RWPE1 (cell line): ENCODE data around the gene SMARCD3.

ENCODE experiments used
- CTCF ChIA-PET: fragments of 350-600 bp; sonication (Branson Sonifier 250); formaldehyde crosslinking; extraction: SDS; loops from one replicate; lab custom pipeline; 2021; lab: Yijun Ruan, JAX
- POLR2A ChIA-PET: fragments of 400-600 bp; formaldehyde crosslinking; extraction: SDS; loops from one replicate; lab custom pipeline; 2020; ENCODE audit warnings: antibody characterized with exemption; ENCODE audit not compliant: low non-redundant PET; lab: Yijun Ruan, JAX
- DNase-seq: peaks from one replicate; pipeline ENCODE4 v3.0.0; 2012; ENCODE audit warnings: low spot score
- H3K27ac ChIP-seq: fragments of 450-650 bp; 2 replicates; pipeline ENCODE4 v1.5.1; 2017
- CTCF ChIP-seq: fragments of 450-650 bp; conservative IDR thresholded peaks from 2 replicates; pipeline ENCODE4 v1.5.1; 2017; ENCODE audit warnings: low read depth, mild to moderate bottlenecking

Gene SMARCD3

DNA sequence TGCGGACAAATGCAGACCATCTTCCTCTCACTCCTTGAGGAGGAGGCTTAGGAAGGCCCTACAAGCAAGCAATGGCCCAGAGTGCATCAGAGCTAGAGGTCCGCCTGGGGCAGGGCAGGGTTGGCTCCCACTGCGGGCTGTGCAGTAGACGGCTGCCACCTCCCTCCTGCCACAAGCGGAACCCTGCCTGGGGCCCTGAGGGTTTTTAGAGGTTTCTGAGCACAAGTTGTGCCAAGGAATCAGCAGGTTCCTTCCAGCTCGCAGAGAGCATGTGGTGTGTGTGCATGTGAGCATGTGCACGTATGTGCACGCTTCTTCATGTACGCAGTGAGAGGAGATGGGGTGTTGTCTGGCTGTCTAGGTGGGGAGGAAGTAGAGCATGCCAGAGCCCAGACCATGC, 25.9 kb upstream of the SMARCD3 start:
- POLR2A ChIA-PET = no interaction called here
- DNase-seq = no peak
- TF ChIP-seq CTCF = no peak
- H3K27ac ChIP-seq = no peak overlapping the region
- CTCF ChIA-PET = no interaction called here

- CTCF ChIA-PET = no interaction called here
- POLR2A ChIA-PET = no interaction called here
- no peak overlapping the region for H3K27ac ChIP-seq
- TF ChIP-seq CTCF = no peak
- no peak for DNase-seq
Observed at GRCh38 chr7:151273651-151274390, 25.3 kb upstream of the SMARCD3 start.

GRCh38 chr7:151272877-151273276, 24.4 kb upstream of the SMARCD3 start:
- TF ChIP-seq CTCF = no peak
- DNase-seq = no peak
- CTCF ChIA-PET = no interaction called here
- no peak overlapping the region for H3K27ac ChIP-seq
- POLR2A ChIA-PET = no interaction called here

DNA sequence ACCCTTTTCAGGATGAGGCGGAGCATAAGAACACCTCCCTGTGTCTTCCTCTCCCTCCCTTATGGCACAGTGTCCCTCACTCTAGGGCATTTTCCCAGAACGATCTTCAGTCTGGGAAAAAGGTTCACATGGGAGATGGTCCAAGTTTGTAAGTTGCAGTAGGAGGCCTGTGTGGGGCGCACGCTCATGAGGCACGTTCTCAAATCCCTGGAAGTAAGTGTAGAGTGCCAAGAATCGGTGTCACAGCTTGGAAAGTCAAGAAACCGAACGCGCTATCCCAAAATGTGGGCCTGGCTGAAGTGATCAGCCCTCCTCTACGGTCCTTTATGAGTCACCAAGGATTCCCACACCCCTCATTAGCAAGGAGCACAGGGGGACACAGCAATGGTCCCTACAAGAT, 23.9 kb upstream of the SMARCD3 start:
- TF ChIP-seq CTCF = no peak
- ChIA-PET POLR2A (no interaction called here), CTCF (no interaction called here)
- no peak for DNase-seq
- no peak overlapping the region for H3K27ac ChIP-seq

GRCh38 chr7:151271699-151272355, 23.3 kb upstream of the SMARCD3 start:
- ChIA-PET CTCF (no interaction called here), POLR2A (no interaction called here)
- H3K27ac ChIP-seq = no peak overlapping the region
- no peak for DNase-seq
- no peak for TF ChIP-seq CTCF

DNA sequence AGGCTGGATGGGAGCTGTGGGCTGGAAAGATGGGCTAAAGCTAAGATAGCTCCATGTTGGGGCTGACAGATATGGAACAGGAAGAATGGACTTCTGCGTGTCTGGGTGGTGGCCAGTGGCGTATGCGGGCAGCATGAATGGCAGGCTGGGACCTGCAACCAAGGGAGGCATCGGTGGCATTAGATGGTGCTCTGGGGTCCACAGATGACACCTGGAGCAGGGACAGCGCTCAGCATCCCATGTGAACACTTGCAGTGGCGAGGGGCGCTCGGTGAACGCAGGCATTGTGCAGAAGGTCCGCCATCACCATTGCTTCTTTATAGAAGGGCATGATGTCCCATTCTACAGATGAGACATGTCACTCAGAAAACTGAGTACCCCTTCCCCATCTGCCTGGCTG, 21.0 kb upstream of the SMARCD3 start:
- no peak for DNase-seq
- ChIA-PET POLR2A (no interaction called here), CTCF (interaction anchor here (0.7 kb wide), 1 partner anchor 26 kb away, joined by 3 read pairs; no protein-coding TSS in a partner anchor)
- no peak overlapping the region for H3K27ac ChIP-seq
- TF ChIP-seq CTCF = no peak
